Mammary epithelial cell (primary cell): ENCODE results near the gene BTNL2.

ENCODE experiments used
- EZH2 ChIP-seq: IDR thresholded peaks from 2 replicates; pipeline ENCODE4 v1.6.1; 2012; ENCODE audit warnings: low read length, inconsistent platforms, borderline replicate concordance
- TF ChIP-seq, protein P1 (sequence below), 2 donors: IDR thresholded peaks in 1 of 2; conservative IDR thresholded peaks in 1 of 2; 2 replicates each; pipeline ENCODE4 v1.5.1; 2011 to 2012; ENCODE audit warnings: inconsistent platforms in 2 of 2, low read length in 2 of 2, mild to moderate bottlenecking in 2 of 2, control low read depth in 1 of 2, low read depth in 1 of 2; ENCODE audit not compliant: insufficient read depth in 1 of 2; ENCODE audit errors: extremely low read depth in 1 of 2

DNA sequence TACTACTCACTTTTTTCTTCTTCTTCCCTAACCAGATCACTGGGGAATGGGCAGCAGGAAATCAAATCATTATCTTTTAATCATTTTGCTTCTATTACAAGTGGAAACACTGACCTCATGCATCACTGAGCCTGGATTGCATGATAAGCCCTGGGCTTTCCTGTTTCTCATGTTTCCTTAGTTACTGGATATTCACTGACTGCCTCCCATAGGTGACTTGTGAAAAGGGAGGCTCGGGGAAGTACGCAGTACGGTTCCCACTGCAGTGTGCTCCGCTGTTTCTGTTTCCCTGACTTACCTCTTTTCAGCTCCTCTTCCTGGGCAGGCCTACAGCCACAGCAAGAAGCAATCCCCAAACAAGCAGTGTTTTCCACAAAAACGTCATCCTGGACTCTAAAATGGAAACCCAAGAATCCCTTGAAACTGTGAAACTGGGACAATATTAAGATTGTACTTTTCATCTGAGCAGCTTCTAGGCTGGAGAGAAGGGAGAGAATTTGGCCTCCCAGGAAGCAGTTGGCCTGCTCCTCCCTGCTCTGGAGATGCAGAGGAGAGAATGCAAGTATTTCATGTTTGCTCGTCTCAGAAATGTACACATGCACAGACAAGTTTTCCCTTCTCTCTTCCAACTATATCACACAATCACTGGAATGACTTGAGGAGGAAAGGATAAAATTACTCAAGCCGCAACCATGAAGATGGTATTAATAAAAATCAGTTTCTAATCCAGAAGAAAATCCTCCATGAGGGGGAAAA lies 13.1 kb downstream of the BTNL2 start:
- TF ChIP-seq, protein P1, sequence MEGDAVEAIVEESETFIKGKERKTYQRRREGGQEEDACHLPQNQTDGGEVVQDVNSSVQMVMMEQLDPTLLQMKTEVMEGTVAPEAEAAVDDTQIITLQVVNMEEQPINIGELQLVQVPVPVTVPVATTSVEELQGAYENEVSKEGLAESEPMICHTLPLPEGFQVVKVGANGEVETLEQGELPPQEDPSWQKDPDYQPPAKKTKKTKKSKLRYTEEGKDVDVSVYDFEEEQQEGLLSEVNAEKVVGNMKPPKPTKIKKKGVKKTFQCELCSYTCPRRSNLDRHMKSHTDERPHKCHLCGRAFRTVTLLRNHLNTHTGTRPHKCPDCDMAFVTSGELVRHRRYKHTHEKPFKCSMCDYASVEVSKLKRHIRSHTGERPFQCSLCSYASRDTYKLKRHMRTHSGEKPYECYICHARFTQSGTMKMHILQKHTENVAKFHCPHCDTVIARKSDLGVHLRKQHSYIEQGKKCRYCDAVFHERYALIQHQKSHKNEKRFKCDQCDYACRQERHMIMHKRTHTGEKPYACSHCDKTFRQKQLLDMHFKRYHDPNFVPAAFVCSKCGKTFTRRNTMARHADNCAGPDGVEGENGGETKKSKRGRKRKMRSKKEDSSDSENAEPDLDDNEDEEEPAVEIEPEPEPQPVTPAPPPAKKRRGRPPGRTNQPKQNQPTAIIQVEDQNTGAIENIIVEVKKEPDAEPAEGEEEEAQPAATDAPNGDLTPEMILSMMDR (conservative IDR thresholded peaks at IDR 0.05 in 1 of 2, IDR thresholded peaks at IDR 0.05 in 1 of 2; ENCODE audit: extremely low read depth in 1 of 2, insufficient read depth in 1 of 2, low read depth in 1 of 2, low read length in 2 of 2) = no peak
- no peak for TF ChIP-seq EZH2
